ENCODE data around the gene PSMD5.
A peak's percentile ranks its signal among the peaks of the same experiment; 100 is the strongest.

DNA sequence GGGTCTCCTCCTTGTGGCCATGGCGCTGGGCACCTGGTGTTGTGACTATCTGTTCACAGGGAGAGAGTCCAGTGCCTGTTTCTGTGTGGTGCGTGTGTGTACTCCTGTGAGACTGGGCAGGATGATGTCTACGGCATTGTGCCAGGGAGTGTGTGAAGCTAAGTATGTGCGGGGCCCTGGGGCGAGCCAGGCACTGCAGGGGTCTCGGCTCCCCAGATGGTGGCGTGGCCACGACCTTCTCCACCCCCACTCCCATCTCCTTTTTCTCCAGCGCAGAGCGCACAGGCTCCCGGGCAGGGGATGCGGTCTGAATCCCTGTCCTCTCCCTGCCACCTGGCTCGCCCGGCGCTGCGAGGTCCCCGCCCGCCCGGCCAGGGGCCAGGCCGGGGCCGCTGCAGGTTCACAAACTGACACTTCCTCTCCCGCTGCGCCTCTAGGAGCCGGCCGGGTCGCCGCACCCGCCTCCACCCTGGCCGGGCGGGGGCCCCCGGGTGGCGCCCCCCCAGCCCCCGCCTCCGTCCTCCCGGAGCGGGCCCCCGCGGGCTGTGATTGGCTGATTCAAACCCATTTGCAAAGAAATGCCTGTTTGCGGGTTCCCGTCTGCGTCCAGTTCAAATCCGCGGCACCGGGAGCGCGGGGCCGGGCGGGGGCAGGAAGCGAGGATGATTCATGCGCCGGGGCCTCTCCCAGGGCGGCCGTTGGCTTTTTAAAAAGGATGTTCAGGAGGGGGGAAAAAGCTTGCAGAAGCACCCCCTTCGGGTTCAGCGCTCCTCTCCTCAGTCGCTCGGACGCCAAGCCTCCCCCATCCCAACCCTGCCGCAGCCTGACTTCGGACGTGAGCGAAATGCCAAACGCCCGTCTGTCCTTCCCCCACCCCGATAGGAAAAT is 33.5 kb upstream of the PSMD5 start:
- TF ChIP-seq TARDBP (IDR thresholded peaks at IDR 0.05) (no peak), ZNF695 (CRISPR knock-in tag; IDR thresholded peaks at IDR 0.05) (no peak), ZSCAN29 (IDR thresholded peaks at IDR 0.05) (no peak), HMG20A (CRISPR knock-in tag; conservative IDR thresholded peaks at IDR 0.05) (no peak), RBFOX2 (IDR thresholded peaks at IDR 0.05; ENCODE audit: low read depth, low read length) (no peak), POLR2A (conservative IDR thresholded peaks at IDR 0.05) (no peak)
- TF ChIP-seq, protein P1, sequence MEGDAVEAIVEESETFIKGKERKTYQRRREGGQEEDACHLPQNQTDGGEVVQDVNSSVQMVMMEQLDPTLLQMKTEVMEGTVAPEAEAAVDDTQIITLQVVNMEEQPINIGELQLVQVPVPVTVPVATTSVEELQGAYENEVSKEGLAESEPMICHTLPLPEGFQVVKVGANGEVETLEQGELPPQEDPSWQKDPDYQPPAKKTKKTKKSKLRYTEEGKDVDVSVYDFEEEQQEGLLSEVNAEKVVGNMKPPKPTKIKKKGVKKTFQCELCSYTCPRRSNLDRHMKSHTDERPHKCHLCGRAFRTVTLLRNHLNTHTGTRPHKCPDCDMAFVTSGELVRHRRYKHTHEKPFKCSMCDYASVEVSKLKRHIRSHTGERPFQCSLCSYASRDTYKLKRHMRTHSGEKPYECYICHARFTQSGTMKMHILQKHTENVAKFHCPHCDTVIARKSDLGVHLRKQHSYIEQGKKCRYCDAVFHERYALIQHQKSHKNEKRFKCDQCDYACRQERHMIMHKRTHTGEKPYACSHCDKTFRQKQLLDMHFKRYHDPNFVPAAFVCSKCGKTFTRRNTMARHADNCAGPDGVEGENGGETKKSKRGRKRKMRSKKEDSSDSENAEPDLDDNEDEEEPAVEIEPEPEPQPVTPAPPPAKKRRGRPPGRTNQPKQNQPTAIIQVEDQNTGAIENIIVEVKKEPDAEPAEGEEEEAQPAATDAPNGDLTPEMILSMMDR (IDR thresholded peaks at IDR 0.05 in 2 of 3, conservative IDR thresholded peaks at IDR 0.05 in 1 of 3; ENCODE audit: insufficient read depth in 2 of 3, low read depth in 1 of 3, low read length in 3 of 3): peak in 1 of 3 experiments; percentile 30; a peak in 2 of 6 replicates
- TF ChIP-seq, protein P2, sequence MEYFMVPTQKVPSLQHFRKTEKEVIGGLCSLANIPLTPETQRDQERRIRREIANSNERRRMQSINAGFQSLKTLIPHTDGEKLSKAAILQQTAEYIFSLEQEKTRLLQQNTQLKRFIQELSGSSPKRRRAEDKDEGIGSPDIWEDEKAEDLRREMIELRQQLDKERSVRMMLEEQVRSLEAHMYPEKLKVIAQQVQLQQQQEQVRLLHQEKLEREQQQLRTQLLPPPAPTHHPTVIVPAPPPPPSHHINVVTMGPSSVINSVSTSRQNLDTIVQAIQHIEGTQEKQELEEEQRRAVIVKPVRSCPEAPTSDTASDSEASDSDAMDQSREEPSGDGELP (CRISPR knock-in tag; IDR thresholded peaks at IDR 0.05; ENCODE audit: borderline replicate concordance): no peak
